GM06990 (cell line): Measurements from ENCODE around the gene ERRFI1.

ENCODE experiments used
- DNase-seq: peaks from one replicate; pipeline ENCODE4 v3.0.0-alpha.2; 2011; ENCODE audit not compliant: insufficient read length; ENCODE audit errors: extremely low read depth
- H3K27me3 ChIP-seq: replicated peaks from 2 replicates; pipeline ENCODE4 v1.6.0; 2011; ENCODE audit warnings: low read length; ENCODE audit not compliant: control insufficient read depth, insufficient read depth
- H3K36me3 ChIP-seq: 2 replicates; pipeline ENCODE4 v1.5.1; 2011; ENCODE audit warnings: low read length; ENCODE audit not compliant: control insufficient read depth, insufficient read depth
- H3K4me3 ChIP-seq: replicated peaks from 2 replicates; pipeline ENCODE4 v1.5.1; 2011; ENCODE audit warnings: low read depth, mild to moderate bottlenecking, control low read depth, low read length
- CTCF ChIP-seq: IDR thresholded peaks from 2 replicates; pipeline ENCODE4 v1.5.1; 2011; ENCODE audit warnings: low read length, control low read depth, mild to moderate bottlenecking, inconsistent platforms; ENCODE audit not compliant: insufficient read depth, poor library complexity, severe bottlenecking

Gene ERRFI1

DNA sequence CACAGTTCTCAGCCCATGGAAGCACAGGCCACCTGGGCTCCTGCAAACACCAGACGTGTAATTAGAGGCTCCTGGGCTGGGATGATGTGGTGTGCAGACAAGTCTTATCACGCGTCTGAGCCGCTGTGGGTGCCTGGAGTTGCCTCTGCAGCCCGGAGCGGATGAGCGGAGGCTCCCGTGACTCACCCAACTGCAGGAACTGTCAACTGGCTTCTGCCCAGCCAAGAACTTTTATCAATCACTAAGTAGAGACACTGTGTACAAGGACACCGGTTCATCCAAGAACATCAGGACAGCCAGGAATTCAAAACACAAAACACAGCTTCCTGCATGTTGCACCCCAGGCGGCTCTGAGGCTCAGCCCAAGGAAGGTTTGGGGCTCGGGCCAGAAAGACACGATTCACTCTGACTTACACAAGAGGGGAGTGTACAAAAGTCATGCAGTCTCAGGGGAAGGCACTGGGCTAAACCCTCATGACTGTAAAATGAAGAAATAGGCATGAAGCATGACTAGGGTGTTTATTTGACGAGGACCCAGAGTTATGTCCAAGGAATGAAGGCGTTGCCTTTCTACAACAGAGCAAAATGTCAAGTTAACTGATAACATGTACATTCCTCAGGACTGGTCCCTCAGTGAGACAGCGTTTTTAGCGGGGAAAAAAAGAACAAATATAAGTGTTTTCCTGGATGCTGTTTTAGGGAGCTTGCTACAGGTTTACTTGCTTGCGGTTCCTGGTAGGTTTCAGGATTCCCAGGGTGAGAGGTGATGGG lies 21.1 kb downstream of the ERRFI1 start:
- H3K36me3 ChIP-seq = peaks cover 1% of the 10 kb centered on the region; the same call in 1 of the 2 replicates
- no peak overlapping the region for H3K4me3 ChIP-seq
- TF ChIP-seq CTCF = no peak
- no peak for DNase-seq
- no peaks in the 10 kb centered on the region for H3K27me3 ChIP-seq

DNA sequence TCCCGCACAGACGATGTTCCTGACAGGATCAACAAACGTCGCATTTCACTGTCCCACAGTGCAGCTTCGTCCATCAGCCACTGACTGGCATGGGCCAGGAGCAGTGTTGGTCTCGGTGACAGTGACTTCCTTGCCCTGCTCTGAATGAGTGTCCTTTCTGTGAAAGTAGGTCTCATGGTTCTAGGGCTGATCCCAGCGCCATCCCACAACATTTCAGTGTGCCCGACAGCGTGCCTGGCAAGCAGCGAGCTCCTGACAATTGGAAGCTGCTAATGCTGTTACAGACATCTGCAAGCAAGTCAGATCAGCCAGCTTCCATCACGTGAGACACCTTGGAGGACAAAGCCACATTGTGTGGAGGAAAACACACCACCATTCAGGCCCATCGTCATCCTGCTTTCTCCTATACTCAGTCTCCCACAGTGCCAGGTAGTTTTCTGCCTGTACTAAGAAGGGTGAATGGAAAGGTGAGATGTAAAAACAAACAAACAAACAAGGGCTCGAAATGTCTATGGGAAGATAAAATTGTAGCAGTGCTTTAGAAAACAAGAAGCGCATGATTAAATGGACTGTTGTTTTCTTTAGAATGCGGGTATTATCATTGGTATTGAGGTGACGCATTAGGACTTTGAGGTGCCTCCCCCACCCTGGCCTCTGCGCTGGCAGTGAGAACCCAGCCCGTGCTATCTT lies 21.9 kb downstream of the ERRFI1 start:
- Histone ChIP-seq H3K4me3 (no peak overlapping the region), H3K27me3 (no peaks in the 10 kb centered on the region), H3K36me3 (peaks cover 1% of the 10 kb centered on the region; the same call in 1 of the 2 replicates)
- no peak for DNase-seq
- TF ChIP-seq CTCF = no peak

GRCh38 chr1:8003438-8004112 lies 22.5 kb downstream of the ERRFI1 start:
- no peak for TF ChIP-seq CTCF
- Histone ChIP-seq H3K27me3 (no peaks in the 10 kb centered on the region), H3K4me3 (no peak overlapping the region), H3K36me3 (peaks cover 1% of the 10 kb centered on the region; the same call in 1 of the 2 replicates)
- DNase-seq = no peak

GRCh38 chr1:8002921-8003320 lies 23.2 kb downstream of the ERRFI1 start:
- H3K27me3 ChIP-seq = no peaks in the 10 kb centered on the region
- TF ChIP-seq CTCF = no peak

DNA sequence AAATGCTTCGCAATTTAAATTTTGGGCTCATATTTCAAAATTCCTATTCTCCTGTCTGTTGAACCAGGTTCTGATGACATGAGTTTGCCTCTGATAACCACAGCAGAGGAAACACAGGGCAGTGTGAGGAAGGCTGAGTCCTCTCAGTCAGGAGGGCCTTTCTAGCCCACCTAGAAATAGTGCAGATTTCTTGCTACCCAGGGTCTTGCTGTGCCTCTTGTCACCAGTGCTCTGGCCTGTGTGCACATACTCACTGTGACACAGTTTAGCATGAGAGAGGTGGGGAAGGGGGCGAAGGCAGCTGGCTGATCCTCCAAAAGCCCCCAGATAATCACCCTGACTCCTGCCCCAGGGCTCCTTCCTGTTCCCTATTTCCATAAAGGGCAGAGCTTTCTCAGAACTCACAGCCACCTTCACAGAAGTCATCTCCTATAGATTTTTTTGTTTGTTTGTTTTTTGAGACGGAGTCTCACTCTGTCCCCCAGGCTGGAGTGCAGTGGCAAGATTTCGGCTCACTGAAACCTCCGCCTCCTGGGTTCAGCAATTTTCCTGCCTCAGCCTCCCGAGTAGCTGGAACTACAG lies 23.7 kb downstream of the ERRFI1 start:
- peaks cover 1% of the 10 kb centered on the region; the same call in 1 of the 2 replicates for H3K36me3 ChIP-seq
- no peak for TF ChIP-seq CTCF

More at GRCh38 chr1:8002921-8003320, 23.2 kb downstream of the ERRFI1 start:
- Histone ChIP-seq H3K36me3 (peaks cover 1% of the 10 kb centered on the region; the same call in 1 of the 2 replicates), H3K4me3 (no peak overlapping the region)
- no peak for DNase-seq

More for the DNA sequence above, 23.7 kb downstream of the ERRFI1 start:
- H3K4me3 ChIP-seq = no peak overlapping the region
- DNase-seq = no peak
- H3K27me3 ChIP-seq = no peaks in the 10 kb centered on the region
